AG04449 (cell line): ENCODE data around the gene IKZF3.

Experiments used
- CTCF ChIA-PET: fragments of 350-600 bp; formaldehyde crosslinking; extraction: SDS; loops from one replicate; lab custom pipeline; 2021; ENCODE audit warnings: antibody characterized with exemption; lab: Yijun Ruan, JAX
- POLR2A ChIA-PET: fragments of 400-600, 350-600 bp; formaldehyde crosslinking; extraction: SDS; loops from one replicate; lab custom pipeline; 2020; ENCODE audit warnings: antibody characterized with exemption, inconsistent platforms; lab: Yijun Ruan, JAX
- DNase-seq: peaks from one replicate; pipeline ENCODE4 v3.0.0-alpha.2; 2010; ENCODE audit warnings: low read depth, low spot score
- H3K4me3 ChIP-seq: 2 replicates; pipeline ENCODE4 v1.5.1; 2011; ENCODE audit warnings: low read depth, mild to moderate bottlenecking, control low read depth, low read length
- TF ChIP-seq, protein P1 (sequence below): IDR thresholded peaks from one replicate; pipeline ENCODE4 v1.5.1; 2011; ENCODE audit warnings: mild to moderate bottlenecking, moderate library complexity, low read length, control low read depth, inconsistent platforms; ENCODE audit not compliant: insufficient read depth; ENCODE audit errors: missing control alignments

IKZF3 gene

GRCh38 chr17:39835038-39835786 lies 28.9 kb downstream of the IKZF3 start:
- TF ChIP-seq, protein P1, sequence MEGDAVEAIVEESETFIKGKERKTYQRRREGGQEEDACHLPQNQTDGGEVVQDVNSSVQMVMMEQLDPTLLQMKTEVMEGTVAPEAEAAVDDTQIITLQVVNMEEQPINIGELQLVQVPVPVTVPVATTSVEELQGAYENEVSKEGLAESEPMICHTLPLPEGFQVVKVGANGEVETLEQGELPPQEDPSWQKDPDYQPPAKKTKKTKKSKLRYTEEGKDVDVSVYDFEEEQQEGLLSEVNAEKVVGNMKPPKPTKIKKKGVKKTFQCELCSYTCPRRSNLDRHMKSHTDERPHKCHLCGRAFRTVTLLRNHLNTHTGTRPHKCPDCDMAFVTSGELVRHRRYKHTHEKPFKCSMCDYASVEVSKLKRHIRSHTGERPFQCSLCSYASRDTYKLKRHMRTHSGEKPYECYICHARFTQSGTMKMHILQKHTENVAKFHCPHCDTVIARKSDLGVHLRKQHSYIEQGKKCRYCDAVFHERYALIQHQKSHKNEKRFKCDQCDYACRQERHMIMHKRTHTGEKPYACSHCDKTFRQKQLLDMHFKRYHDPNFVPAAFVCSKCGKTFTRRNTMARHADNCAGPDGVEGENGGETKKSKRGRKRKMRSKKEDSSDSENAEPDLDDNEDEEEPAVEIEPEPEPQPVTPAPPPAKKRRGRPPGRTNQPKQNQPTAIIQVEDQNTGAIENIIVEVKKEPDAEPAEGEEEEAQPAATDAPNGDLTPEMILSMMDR, result no peak
- ChIA-PET POLR2A (no interaction called here), CTCF (no interaction called here)
- no peak for DNase-seq
- no peak overlapping the region for H3K4me3 ChIP-seq

- ChIA-PET POLR2A (no interaction called here), CTCF (no interaction called here)
- H3K4me3 ChIP-seq, result no peak overlapping the region
- no peak for DNase-seq
- TF ChIP-seq, protein P1, result no peak
These were observed 30.1 kb downstream of the IKZF3 start for GRCh38 chr17:39834017-39834416.

DNA sequence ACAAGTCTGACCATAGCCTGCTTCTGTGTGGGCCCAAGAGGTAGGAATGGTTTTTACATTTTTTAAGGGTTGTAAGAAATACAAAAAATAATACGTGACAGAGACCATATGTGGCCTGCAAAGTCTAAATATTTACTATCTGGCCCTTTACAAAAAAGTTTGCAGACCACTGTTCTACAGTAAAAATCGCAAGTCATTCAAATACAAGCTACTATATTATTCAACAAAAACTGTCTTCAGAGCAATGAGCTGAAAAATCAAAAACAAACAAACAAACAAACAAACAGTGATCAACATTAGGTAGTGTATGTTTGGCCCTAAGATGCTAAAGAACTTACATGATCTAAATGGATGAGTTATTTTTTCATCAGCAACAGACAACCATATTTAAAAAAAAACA lies 32.5 kb downstream of the IKZF3 start:
- no peak for DNase-seq
- ChIA-PET POLR2A (no interaction called here), CTCF (no interaction called here)
- TF ChIP-seq, protein P1, result no peak
- H3K4me3 ChIP-seq, result no peak overlapping the region

DNA sequence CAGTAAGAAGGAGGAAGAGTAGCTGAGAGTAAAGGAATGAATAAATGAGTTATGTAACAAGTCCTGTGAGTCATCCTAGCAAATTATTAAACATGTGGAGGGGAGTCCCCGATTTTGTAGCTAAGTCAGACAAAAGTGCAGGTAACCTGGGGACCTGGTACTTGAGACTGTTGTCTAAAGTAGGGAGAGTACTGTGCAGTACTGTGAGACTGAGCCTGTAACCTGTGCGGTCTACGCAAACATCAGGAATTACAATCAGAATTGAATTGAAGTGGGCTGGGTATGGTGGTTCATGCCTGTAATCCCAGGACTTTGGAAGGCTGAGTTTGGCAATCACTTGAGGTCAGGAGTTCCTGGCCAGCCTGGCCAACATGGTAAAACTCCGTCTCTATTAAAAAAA lies 35.7 kb downstream of the IKZF3 start:
- H3K4me3 ChIP-seq, result no peak overlapping the region
- TF ChIP-seq, protein P1, result no peak
- ChIA-PET CTCF (no interaction called here), POLR2A (no interaction called here)
- no peak for DNase-seq

DNA sequence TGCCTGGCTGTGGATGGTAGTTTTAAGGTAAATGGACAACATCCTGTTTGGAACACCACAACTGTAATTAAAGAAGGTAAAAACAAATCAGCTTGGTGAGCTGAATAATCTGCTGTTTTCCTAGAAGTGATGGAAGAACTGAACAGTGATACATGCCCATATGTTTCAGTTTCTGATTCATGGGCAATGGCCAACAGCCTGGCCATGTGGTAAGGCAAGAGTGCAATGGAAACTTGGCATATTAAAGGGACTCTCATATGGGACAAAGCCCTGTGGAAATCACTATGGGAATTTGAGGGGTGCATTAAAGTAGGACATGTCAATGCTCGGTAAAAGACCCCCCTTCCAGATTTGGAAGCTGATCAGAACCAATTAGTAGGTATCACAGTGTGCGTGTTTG lies 37.8 kb downstream of the IKZF3 start:
- TF ChIP-seq, protein P1, result no peak
- POLR2A ChIA-PET, result no interaction called here
- CTCF ChIA-PET, result interaction anchor here (1.1 kb wide), 1 partner anchor 204 kb away, joined by 3 read pairs; no protein-coding TSS in a partner anchor
- DNase-seq, result no peak
- no peak overlapping the region for H3K4me3 ChIP-seq

GRCh38 chr17:39823407-39824054 lies 40.6 kb downstream of the IKZF3 start:
- no peak overlapping the region for H3K4me3 ChIP-seq
- TF ChIP-seq, protein P1, result no peak
- ChIA-PET CTCF (no interaction called here), POLR2A (no interaction called here)
- DNase-seq, result no peak
